Esophagus squamous epithelium (tissue), 5 donors: ENCODE data around the gene DHFR2. TPM values are rescaled to one million over a fixed set of nuclear protein-coding genes. Genes with fewer than 3 reads are reported as not detected.

Source experiments
- DNase-seq: peaks from one replicate; lab custom pipeline; 2025; lab: John Stamatoyannopoulos, UW
- H3K27ac ChIP-seq, 4 donors: fragments of 200-600 bp; sonication (generic); one replicate each; pipeline ENCODE4 v1.5.1; 2016 to 2019; ENCODE audit warnings: mild to moderate bottlenecking in 1 of 4
- H3K27me3 ChIP-seq, 4 donors: fragments of 200-600 bp; sonication (generic); 1 replicate in 3 of 4; 2 replicates in 1 of 4; pipeline versions ENCODE4 v1.5.1 to v1.6.0; 2017 to 2021; ENCODE audit warnings: antibody characterized with exemption in 1 of 4
- H3K36me3 ChIP-seq, 3 donors: fragments of 200-600 bp; sonication (generic); one replicate each; pipeline ENCODE4 v1.5.1; 2016 to 2019
- H3K4me1 ChIP-seq, 3 donors: fragments of 200-600 bp; sonication (generic); one replicate each; pipeline ENCODE4 v1.5.1; 2017 to 2019
- H3K4me3 ChIP-seq, 4 donors: fragments of 200-600 bp; sonication (generic); 1 replicate in 3 of 4; 2 replicates in 1 of 4; pipeline ENCODE4 v1.5.1; 2016 to 2019; ENCODE audit warnings: mild to moderate bottlenecking in 2 of 4, moderate library complexity in 1 of 4
- H3K9me3 ChIP-seq, 3 donors: fragments of 200-600 bp; sonication (generic); one replicate each; pipeline ENCODE4 v1.5.1; 2016 to 2019
- CTCF ChIP-seq, 6 experiments: fragments of 450-650 bp in 4 of 6; fragments of 200-600 bp in 2 of 6; sonication (generic) in 2 of 6; IDR thresholded peaks; one replicate each; pipeline ENCODE4 v1.5.1; 2016 to 2019; ENCODE audit warnings: antibody characterized with exemption in 6 of 6, mild to moderate bottlenecking in 4 of 6, moderate library complexity in 4 of 6
- POLR2A ChIP-seq, 4 donors: fragments of 450-650 bp; IDR thresholded peaks; one replicate each; pipeline ENCODE4 v1.6.1; 2017; ENCODE audit warnings: antibody characterized with exemption in 4 of 4, mild to moderate bottlenecking in 4 of 4, moderate library complexity in 3 of 4
- WGBS, 2 donors: methylation state at CpG; one replicate each; pipeline ENCODE4 v1.1.5; 2018; 5-methylcytosine and 5-hydroxymethylcytosine counted together
- intact Hi-C: fragments of 100-400 bp; cut with DNase I; formaldehyde crosslinking; loops from one replicate; pipeline ENCODE4 v1.15.0; 2022
- total RNA-seq, 4 donors: library from RNA; depleted of rRNA; stranded (reverse); fragments of >200 nt; gene quantifications; one replicate each; pipeline ENCODE4 v1.1.0, GENCODE V29; 2016
- donor health status: DM: yes; HTN: yes; CAD: no.

Gene DHFR2
- total RNA-seq, 4 donors from 2014 or later, result 1.4 to 4.4 (median 3.8) TPM

GRCh38 chr3:94020293-94020692, 42.4 kb downstream of the DHFR2 start:
- H3K9me3 ChIP-seq, result no peaks in the 10 kb centered on the region
- no peaks in the 10 kb centered on the region for H3K27me3 ChIP-seq
- DNase-seq, result no peak
- peaks cover 0 to 4% (median 0%) of the 10 kb centered on the region in 3 donors for H3K4me1 ChIP-seq
- TF ChIP-seq CTCF (IDR thresholded peaks at IDR 0.05), result no peak
- no peak for TF ChIP-seq POLR2A (IDR thresholded peaks at IDR 0.05)
- WGBS, 2 donors, result 92 to 95% methylated on average over 3 of the region's 3 CpGs
- H3K27ac ChIP-seq, result no peak overlapping the region
- no peak overlapping the region for H3K4me3 ChIP-seq
- H3K36me3 ChIP-seq, result no peaks in the 10 kb centered on the region
- intact Hi-C loops, result no loop called here

- Histone ChIP-seq H3K4me1 (peaks cover 0 to 1% (median 0%) of the 10 kb centered on the region in 3 donors), H3K36me3 (no peaks in the 10 kb centered on the region), H3K4me3 (no peak overlapping the region), H3K9me3 (no peaks in the 10 kb centered on the region), H3K27me3 (no peaks in the 10 kb centered on the region), H3K27ac (no peak overlapping the region)
- DNase-seq, result no peak
- TF ChIP-seq CTCF (IDR thresholded peaks at IDR 0.05), result no peak
- no peak for TF ChIP-seq POLR2A (IDR thresholded peaks at IDR 0.05)
- 76 to 88% methylated on average over 2 of the region's 2 CpGs for WGBS, 2 donors
- intact Hi-C loops, result no loop called here
These were observed 43.1 kb downstream of the DHFR2 start for GRCh38 chr3:94019659-94020058.

GRCh38 chr3:94015025-94015424, 47.7 kb downstream of the DHFR2 start:
- no peak overlapping the region for H3K4me3 ChIP-seq
- intact Hi-C loops, result no loop called here
- no peaks in the 10 kb centered on the region for H3K4me1 ChIP-seq
- H3K27me3 ChIP-seq, result no peaks in the 10 kb centered on the region
- no peak overlapping the region for H3K27ac ChIP-seq
- WGBS, 2 donors, result 43 to 50% methylated on average over 1 of the region's 1 CpG
- DNase-seq, result no peak
- no peaks in the 10 kb centered on the region for H3K9me3 ChIP-seq
- TF ChIP-seq POLR2A (IDR thresholded peaks at IDR 0.05), result no peak
- TF ChIP-seq CTCF (IDR thresholded peaks at IDR 0.05), result no peak
- no peaks in the 10 kb centered on the region for H3K36me3 ChIP-seq

GRCh38 chr3:94012185-94012584, 50.5 kb downstream of the DHFR2 start:
- Histone ChIP-seq H3K4me1 (no peaks in the 10 kb centered on the region), H3K27me3 (no peaks in the 10 kb centered on the region), H3K9me3 (no peaks in the 10 kb centered on the region), H3K36me3 (no peaks in the 10 kb centered on the region), H3K27ac (no peak overlapping the region), H3K4me3 (no peak overlapping the region)
- 71 to 94% methylated on average over 1 of the region's 1 CpG for WGBS, 2 donors
- no peak for DNase-seq
- no peak for TF ChIP-seq POLR2A (IDR thresholded peaks at IDR 0.05)
- TF ChIP-seq CTCF (IDR thresholded peaks at IDR 0.05), result no peak
- intact Hi-C loops, result no loop called here

GRCh38 chr3:94011233-94011711, 51.4 kb downstream of the DHFR2 start:
- WGBS, 2 donors, result 72 to 89% methylated on average over 3 of the region's 3 CpGs
- no peak overlapping the region for H3K4me3 ChIP-seq
- no peak overlapping the region for H3K27ac ChIP-seq
- H3K27me3 ChIP-seq, result no peaks in the 10 kb centered on the region
- intact Hi-C loops, result no loop called here
- no peaks in the 10 kb centered on the region for H3K4me1 ChIP-seq
- no peaks in the 10 kb centered on the region for H3K36me3 ChIP-seq
- no peaks in the 10 kb centered on the region for H3K9me3 ChIP-seq
- TF ChIP-seq POLR2A (IDR thresholded peaks at IDR 0.05) (no peak), CTCF (IDR thresholded peaks at IDR 0.05) (no peak)
- no peak for DNase-seq
